SK-N-SH (cell line): ENCODE measurements around the gene GRIPAP1. TPM values are rescaled to one million over a fixed set of nuclear protein-coding genes. Genes with fewer than 3 reads are reported as not detected.

Experiments
- CTCF ChIA-PET: fragments of 300-600, 350-600 bp; formaldehyde crosslinking; extraction: SDS; loops from one replicate; lab custom pipeline; 2021; lab: Yijun Ruan, JAX
- POLR2A ChIA-PET: fragments of 350-600 bp; sonication (Branson Sonifier 250); formaldehyde crosslinking; extraction: SDS; loops from one replicate; lab custom pipeline; 2020; ENCODE audit warnings: antibody characterized with exemption, inconsistent platforms; lab: Yijun Ruan, JAX
- DNase-seq: peaks from one replicate; pipeline ENCODE4 v3.0.0; 2012
- H2AFZ ChIP-seq: fragments of 200-600 bp; sonication (generic); 2 replicates; pipeline ENCODE4 v1.8.1; 2016; ENCODE audit warnings: antibody characterized with exemption, mild to moderate bottlenecking, low read depth
- H3F3A ChIP-seq: fragments of 200-600 bp; sonication (generic); replicated peaks from 2 replicates; pipeline ENCODE3; 2016; ENCODE audit warnings: antibody characterized with exemption, mild to moderate bottlenecking; ENCODE audit not compliant: insufficient read depth
- H3K27ac ChIP-seq, 2 experiments: fragments of 200-500 bp in 1 of 2; fragments of 200-600 bp in 1 of 2; sonication (Bioruptor generic) in 1 of 2; sonication (generic), shearing (Covaris generic) in 1 of 2; 2 replicates each; pipeline versions ENCODE4 v1.5.1 to v1.6.1; 2014 to 2016; ENCODE audit warnings: low read depth in 2 of 2, inconsistent platforms in 1 of 2, low read length in 1 of 2, mild to moderate bottlenecking in 1 of 2, mixed read lengths in 1 of 2
- H3K27me3 ChIP-seq: fragments of 200-600 bp; sonication (generic), shearing (Covaris generic); 2 replicates; pipeline ENCODE4 v1.6.1; 2016; ENCODE audit warnings: mixed run types; ENCODE audit not compliant: insufficient read depth
- H3K36me3 ChIP-seq, 2 experiments: fragments of 200-500 bp in 1 of 2; fragments of 200-600 bp in 1 of 2; sonication (Bioruptor generic) in 1 of 2; sonication (generic) in 1 of 2; replicated peaks in 1 of 2; 2 replicates each; pipeline versions ENCODE3 to v1.5.1; 2014 to 2016; ENCODE audit warnings: low read length in 1 of 2, mild to moderate bottlenecking in 1 of 2; ENCODE audit not compliant: insufficient read depth in 2 of 2, control insufficient read depth in 1 of 2
- H3K4me1 ChIP-seq, 2 experiments: fragments of 200-500 bp in 1 of 2; fragments of 200-600 bp in 1 of 2; sonication (Bioruptor generic) in 1 of 2; sonication (generic), shearing (Covaris generic) in 1 of 2; 2 replicates each; pipeline versions ENCODE4 v1.5.1 to v1.6.1; 2014 to 2016; ENCODE audit warnings: low read depth in 1 of 2, low read length in 1 of 2, mixed run types in 1 of 2; ENCODE audit not compliant: insufficient read depth in 2 of 2, control insufficient read depth in 1 of 2
- H3K4me2 ChIP-seq: fragments of 200-600 bp; sonication (generic), shearing (Covaris generic); 2 replicates; pipeline ENCODE4 v1.6.1; 2017; ENCODE audit warnings: mixed run types
- H3K4me3 ChIP-seq, 2 experiments: fragments of 200-500 bp in 1 of 2; fragments of 200-600 bp in 1 of 2; sonication (Bioruptor generic) in 1 of 2; sonication (generic), shearing (Covaris generic) in 1 of 2; 2 replicates each; pipeline versions ENCODE4 v1.5.1 to v1.8.1; 2014 to 2016; ENCODE audit warnings: low read depth in 2 of 2, inconsistent platforms in 1 of 2, low read length in 1 of 2, mild to moderate bottlenecking in 1 of 2, mixed read lengths in 1 of 2, moderate library complexity in 1 of 2
- H3K79me2 ChIP-seq: fragments of 200-600 bp; sonication (generic); 2 replicates; pipeline ENCODE4 v1.8.1; 2017; ENCODE audit warnings: mild to moderate bottlenecking; ENCODE audit not compliant: insufficient read depth
- H3K9ac ChIP-seq: fragments of 200-600 bp; sonication (generic); 2 replicates; pipeline ENCODE4 v1.6.1; 2017; ENCODE audit warnings: mixed run types
- H3K9me2 ChIP-seq: fragments of 200-600 bp; sonication (generic); 2 replicates; pipeline ENCODE4 v1.6.1; 2017; ENCODE audit warnings: mixed run types
- H3K9me3 ChIP-seq: fragments of 200-600 bp; sonication (generic); 2 replicates; pipeline ENCODE4 v1.6.1; 2017; ENCODE audit warnings: mixed run types, mild to moderate bottlenecking, moderate library complexity
- H4K20me1 ChIP-seq: fragments of 200-600 bp; sonication (generic); 2 replicates; pipeline ENCODE4 v1.6.1; 2017; ENCODE audit warnings: mild to moderate bottlenecking, mixed run types; ENCODE audit not compliant: insufficient read depth
- FOSL2 ChIP-seq: IDR thresholded peaks from 2 replicates; pipeline ENCODE4 v1.4.0; 2012; ENCODE audit warnings: low read depth, mild to moderate bottlenecking, moderate library complexity, borderline replicate concordance
- FOXM1 ChIP-seq: IDR thresholded peaks from 2 replicates; pipeline ENCODE4 v1.4.0; 2012; ENCODE audit warnings: low read depth, mild to moderate bottlenecking
- GABPA ChIP-seq: IDR thresholded peaks from 2 replicates; pipeline ENCODE4 v1.4.0; 2012; ENCODE audit warnings: low read depth, mild to moderate bottlenecking
- MXI1 ChIP-seq: IDR thresholded peaks from 2 replicates; pipeline ENCODE4 v1.6.1; 2012; ENCODE audit warnings: mild to moderate bottlenecking, low read depth, low read length, improper control_type of control experiment
- POLR2AphosphoS5 ChIP-seq: IDR thresholded peaks from 2 replicates; pipeline ENCODE4 v1.6.1; 2012; ENCODE audit warnings: low read depth, low read length
- RCOR1 ChIP-seq: fragments of 150-350 bp; IDR thresholded peaks from 2 replicates; pipeline ENCODE4 v1.6.1; 2017; ENCODE audit warnings: antibody characterized with exemption, low read length
- REST ChIP-seq: IDR thresholded peaks from 2 replicates; pipeline ENCODE4 v1.6.1; 2012; ENCODE audit warnings: mild to moderate bottlenecking, low read depth, low read length, moderate library complexity
- USF1 ChIP-seq: IDR thresholded peaks from 2 replicates; pipeline ENCODE4 v1.4.0; 2012; ENCODE audit warnings: low read depth, borderline replicate concordance
- YY1 ChIP-seq: IDR thresholded peaks from 2 replicates; pipeline ENCODE4 v1.4.0; 2012; ENCODE audit warnings: low read depth, mild to moderate bottlenecking
- WGBS: methylation state at CpG from one replicate; pipeline ENCODE4 v1.1.6; 2017; ENCODE audit warnings: low lambda C conversion rate; 5-methylcytosine and 5-hydroxymethylcytosine counted together
- polyA plus RNA-seq, 3 experiments: library from polyadenylated mRNA; depleted of rRNA; stranded (reverse); fragments of >200 nt; gene quantifications; 2 replicates each; pipeline ENCODE4 v1.2.3, GENCODE V29; 2012

Gene GRIPAP1
- polyA plus RNA-seq, 1 of the 3 experiments (the other 2 are of a cell fraction) = 63.6 TPM

- TF ChIP-seq GABPA (peak; percentile 90), RCOR1 (no peak), MXI1 (peak; percentile 54), FOSL2 (no peak), REST (0 out of 2 replicates have a peak, but pooled peaks have one; percentile 5), YY1 (no peak), USF1 (no peak)
Measured at GRCh38 chrX:48957827-48958634, 44.0 kb downstream of the GRIPAP1 start (continued).

GRCh38 chrX:48957477-48957826 is 44.6 kb downstream of the GRIPAP1 start, which contains the start of gene OTUD5:
Gene OTUD5 (minus strand): TSS chrX:48957607. CDS start chrX:48957570, 37 bp downstream.
- H2AFZ ChIP-seq = peak within 1 kb of the TSS; percentile 85; the same call in 1 of the 2 replicates
- no peaks in the 10 kb centered on the region for H3K9me2 ChIP-seq
- WGBS = under 1% methylated on average over 33 of the region's 53 CpGs
- 0 out of 2 replicates have a peak, but pooled peaks cover 4% of the 10 kb centered on the region for H3K27me3 ChIP-seq
- H3K79me2 ChIP-seq = peaks cover 48% of the 10 kb centered on the region
- H3F3A ChIP-seq = no peaks in the 10 kb centered on the region
- POLR2A ChIA-PET = interaction anchor here (1.0 to 1.7 kb wide), 2 partner anchors 14 to 45 kb away, joined by 4 to 6 read pairs; partner anchors contain the start of genes GRIPAP1 and KCND1
- DNase-seq = peak; percentile 94
- H4K20me1 ChIP-seq = peaks cover 43% of the 10 kb centered on the region
- CTCF ChIA-PET = interaction anchor here (1.0 to 2.9 kb wide), 3 partner anchors 11 to 35 kb away, joined by 3 to 12 read pairs (median 3); no protein-coding TSS in a partner anchor
- H3K4me1 ChIP-seq = peaks cover 10 to 50% of the 10 kb centered on the region in 2 experiments; a peak in 3 of 4 replicates
- TF ChIP-seq FOXM1 (no peak), GABPA (no peak), POLR2AphosphoS5 (0 out of 2 replicates have a peak, but pooled peaks have one; percentile 40), REST (0 out of 2 replicates have a peak, but pooled peaks have one; percentile 2)
- TF ChIP-seq, all 33 proteins: peak for 2
- peak within 1 kb of the TSS; percentile 82 to 93 for H3K4me3 ChIP-seq
- peak within 1 kb of the TSS; percentile 83 for H3K4me2 ChIP-seq
- peak within 1 kb of the TSS; percentile 99 for H3K27ac ChIP-seq
- H3K36me3 ChIP-seq = peaks cover 12 to 24% of the 10 kb centered on the region in 2 experiments
- H3K9me3 ChIP-seq = no peaks in the 10 kb centered on the region
- H3K9ac ChIP-seq = peak within 1 kb of the TSS; percentile 97
